PFSK-1 (cell line): Measurements from ENCODE around the gene HK1.

ENCODE experiments used
- POLR2AphosphoS5 ChIP-seq: IDR thresholded peaks from 2 replicates; pipeline ENCODE4 v1.6.1; 2012; ENCODE audit warnings: low read depth, mild to moderate bottlenecking, control low read depth, low read length, moderate library complexity
- REST ChIP-seq, 2 experiments: IDR thresholded peaks; 2 replicates each; pipeline versions ENCODE4 v1.6.1 to v1.8.0; 2011 to 2012; ENCODE audit warnings: low read depth in 2 of 2, low read length in 2 of 2, control low read depth in 1 of 2, inconsistent platforms in 1 of 2, mild to moderate bottlenecking in 1 of 2, moderate library complexity in 1 of 2; ENCODE audit not compliant: insufficient read depth in 1 of 2
- SIN3A ChIP-seq: IDR thresholded peaks from 2 replicates; pipeline ENCODE4 v1.6.1; 2012; ENCODE audit warnings: mild to moderate bottlenecking, low read length, moderate library complexity, borderline replicate concordance; ENCODE audit not compliant: insufficient read depth
- TAF1 ChIP-seq: IDR thresholded peaks from 2 replicates; pipeline ENCODE4 v1.6.1; 2012; ENCODE audit warnings: low read length, control low read depth, borderline replicate concordance; ENCODE audit not compliant: insufficient read depth

- TF ChIP-seq POLR2AphosphoS5 (no peak), REST (IDR thresholded peaks at IDR 0.05; ENCODE audit: insufficient read depth in 1 of 2, low read depth in 2 of 2, low read length in 2 of 2) (no peak), SIN3A (no peak), TAF1 (no peak)
These were observed 54.1 kb downstream of the HK1 start for GRCh38 chr10:69332278-69333010.
